ENCODE measurements around the gene SCFD2.
"Not testable (repeated sequence)": the region's sequence is repeated elsewhere in the genome, so short reads cannot be mapped to it uniquely, and the experiment has no call there.

Gene SCFD2

GRCh38 chr4:53340145-53340544 is 25.7 kb downstream of the SCFD2 start:
- not testable (repeated sequence) for DNase-seq

- not testable (repeated sequence) for DNase-seq
Measured at GRCh38 chr4:53334916-53335315, 30.9 kb downstream of the SCFD2 start.

GRCh38 chr4:53326535-53326934 is 39.3 kb downstream of the SCFD2 start:
- no peak for DNase-seq

DNA sequence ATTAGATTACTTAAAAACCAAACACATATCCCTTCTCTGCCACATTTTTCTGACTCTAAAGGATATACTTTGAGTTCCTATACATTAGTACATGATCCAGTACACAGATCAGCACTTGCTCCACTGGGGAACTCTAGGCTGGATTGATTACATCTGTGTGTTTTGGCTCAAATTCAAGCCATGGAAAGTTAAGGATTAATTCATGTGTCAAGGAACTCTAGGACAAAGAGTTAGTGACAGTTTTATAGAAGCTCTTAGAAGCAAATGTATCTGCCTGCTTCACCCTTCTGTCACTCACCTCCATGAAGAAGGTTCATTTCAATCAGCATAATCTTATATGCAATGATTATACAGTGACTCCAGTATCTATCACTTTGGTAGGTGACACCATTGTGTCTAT is 43.2 kb downstream of the SCFD2 start:
- no peak for DNase-seq

DNA sequence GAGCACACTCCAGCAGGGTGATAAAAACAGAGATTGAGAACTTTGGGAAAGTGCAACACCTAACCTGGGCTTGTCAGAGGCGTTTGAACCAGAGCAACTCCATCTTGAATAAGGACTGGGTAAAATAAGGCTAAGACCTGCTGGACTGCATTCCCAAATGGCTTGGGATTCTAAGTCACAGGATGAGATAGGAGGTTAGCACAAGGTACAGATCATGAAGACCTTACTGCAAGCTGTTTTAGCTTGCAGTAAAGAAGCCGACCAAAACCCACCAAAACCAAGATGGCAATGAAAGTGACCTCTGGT is 43.9 kb downstream of the SCFD2 start:
- DNase-seq, result no peak

DNA sequence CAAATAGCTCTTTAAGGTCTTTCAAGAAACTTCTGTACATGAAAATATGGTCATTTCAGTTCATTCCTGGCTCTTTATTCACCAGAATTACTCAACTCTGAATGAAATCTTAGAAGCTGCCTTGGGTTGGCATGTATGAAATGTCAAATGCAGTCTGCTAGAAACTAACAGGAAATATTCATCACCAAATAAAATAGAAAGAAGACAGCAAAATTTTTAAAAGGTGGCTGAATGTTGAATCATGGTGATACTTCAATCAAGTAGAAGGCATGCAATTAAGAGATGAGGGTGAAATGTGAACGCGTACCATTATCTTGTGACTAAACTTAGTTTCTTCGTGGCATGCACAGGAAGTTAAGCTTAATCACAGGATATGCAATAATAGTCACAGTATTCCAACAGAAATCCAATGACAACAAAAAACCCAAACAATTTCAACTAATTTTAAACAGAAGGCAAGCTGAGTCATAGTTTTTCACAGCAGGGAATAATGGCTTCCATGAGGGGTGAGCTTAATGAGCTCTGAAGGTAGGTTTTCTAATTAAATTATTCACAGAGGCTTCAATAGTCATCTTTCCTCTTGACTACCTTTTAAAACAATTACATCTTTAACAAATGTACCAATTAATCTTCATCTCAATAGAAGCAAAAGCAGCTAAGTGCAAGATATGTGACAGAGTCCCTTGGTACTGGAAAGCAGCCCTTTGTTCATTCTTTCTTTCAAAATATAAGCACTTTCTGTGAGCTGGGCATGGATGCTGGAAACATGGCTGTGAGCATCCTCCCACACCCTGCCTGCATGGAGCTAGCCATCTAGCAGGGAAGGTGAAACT is 44.5 kb downstream of the SCFD2 start:
- DNase-seq, result no peak

GRCh38 chr4:53315300-53315699 is 50.6 kb downstream of the SCFD2 start:
- DNase-seq, result peak; percentile 4

GRCh38 chr4:53314252-53314651 is 51.6 kb downstream of the SCFD2 start:
- DNase-seq, result no peak

DNA sequence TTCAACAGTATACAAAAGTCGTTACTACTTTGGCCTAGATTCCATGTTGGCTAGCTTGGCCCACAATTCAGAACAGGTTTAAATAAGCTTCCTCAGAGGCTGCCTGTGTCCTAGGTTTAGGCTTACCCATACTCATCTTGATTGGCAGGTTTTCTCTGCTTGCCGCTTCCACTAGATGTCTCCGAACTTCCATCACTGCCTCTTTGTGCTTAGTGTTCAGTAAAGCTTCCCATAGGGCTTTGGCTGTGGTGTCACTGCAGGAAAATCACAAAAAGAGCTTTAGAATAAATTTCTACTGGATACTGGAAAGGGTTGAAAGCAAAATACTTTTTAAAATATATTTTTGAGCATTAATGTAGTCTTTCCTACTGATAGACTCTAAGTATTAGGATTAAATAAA is 52.4 kb downstream of the SCFD2 start:
- no peak for DNase-seq

DNA sequence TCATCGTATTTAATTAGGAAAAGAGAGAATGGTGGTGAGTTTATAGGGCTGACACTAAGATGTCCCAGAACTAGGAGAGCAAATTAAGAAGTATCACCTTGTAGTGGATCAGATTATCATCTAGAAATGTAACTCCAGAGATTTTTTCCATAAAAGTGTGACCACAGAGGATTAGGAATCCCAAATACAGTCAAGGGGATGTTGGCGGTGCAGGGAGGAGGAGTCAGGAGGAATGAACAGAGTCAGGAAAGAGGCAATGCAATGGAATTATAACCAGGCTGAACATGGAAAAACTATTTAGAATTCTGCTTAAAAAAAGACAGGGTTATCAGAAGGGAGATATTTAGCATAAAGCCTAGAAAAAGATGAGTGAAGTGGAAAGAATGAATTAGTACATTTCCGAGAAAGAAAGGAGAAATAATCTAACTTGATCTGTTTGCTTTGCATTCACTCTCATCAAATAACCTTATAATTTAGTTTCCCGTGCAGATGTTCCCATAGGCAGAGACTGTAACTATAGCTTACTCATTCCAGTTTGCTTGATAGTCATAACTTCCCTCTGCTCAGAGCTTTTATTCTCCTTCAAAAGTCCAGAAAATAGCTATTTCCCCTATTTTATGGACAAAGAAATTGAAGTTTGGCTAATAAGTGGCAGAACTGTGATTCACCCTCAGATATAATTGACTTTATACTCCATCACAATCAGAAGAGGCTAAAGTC is 56.4 kb downstream of the SCFD2 start:
- DNase-seq, result no peak

DNA sequence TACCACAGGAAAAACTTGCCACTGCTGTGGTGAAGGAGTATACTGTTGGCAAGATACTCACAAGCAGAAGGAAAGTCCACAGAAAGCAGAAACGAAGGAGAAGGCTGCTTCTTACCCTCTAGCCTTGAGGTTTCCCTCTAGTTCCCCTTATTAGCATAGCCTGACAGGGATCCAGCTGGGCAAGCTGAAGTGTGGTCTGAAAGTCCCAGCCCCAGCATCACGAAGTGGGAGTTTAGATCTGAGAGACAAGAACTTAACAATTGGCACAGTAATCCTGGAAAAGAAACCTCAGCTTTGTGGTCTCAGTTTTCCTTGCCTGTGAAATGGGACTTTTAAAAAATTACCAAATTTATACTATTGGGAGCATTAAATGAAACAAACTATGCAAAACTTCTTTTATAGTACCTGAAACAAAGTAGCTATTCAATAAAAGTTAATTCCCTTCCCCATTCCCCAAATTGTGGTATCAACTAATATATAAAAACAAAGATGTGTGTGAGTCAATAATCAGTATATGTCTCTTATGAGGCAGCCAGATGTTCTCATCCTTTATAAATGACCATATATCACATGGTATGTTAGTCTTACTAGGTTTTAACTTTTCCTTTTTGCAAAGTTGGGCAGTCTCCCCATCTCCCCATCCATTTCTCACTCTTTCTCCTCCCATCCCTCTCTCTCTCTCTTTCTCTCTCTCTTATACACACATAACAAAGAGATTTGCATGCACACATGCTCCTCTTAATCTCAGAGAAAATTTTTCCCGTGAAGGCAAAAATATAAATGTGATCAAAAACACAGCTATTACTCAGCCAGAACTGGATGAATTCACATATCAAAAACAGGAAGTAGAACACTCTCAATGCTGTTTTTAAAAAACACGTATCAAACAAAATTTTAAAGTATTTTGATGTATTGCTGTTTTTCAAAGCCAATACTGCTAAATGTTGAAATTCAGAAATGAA is 57.8 kb downstream of the SCFD2 start:
- no peak for DNase-seq

DNA sequence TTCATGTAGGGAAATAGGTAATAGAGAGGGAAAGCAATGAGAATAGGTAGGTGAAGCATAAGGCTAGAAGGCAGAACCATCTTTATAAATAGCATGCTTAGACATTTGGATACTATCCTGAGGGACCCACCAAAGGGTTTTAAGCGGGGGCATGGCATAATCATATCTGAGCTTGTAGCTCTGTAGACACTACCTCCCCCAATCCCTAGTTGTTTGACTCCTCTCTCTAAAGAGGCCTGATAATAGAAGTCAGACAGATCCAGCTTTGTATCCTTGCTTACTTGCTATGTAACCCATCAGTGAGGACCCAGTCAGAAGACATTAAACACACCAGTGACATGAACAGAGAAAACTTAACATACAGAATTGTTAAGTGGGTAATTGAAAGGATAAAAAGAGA is 58.7 kb downstream of the SCFD2 start:
- DNase-seq, result no peak

DNA sequence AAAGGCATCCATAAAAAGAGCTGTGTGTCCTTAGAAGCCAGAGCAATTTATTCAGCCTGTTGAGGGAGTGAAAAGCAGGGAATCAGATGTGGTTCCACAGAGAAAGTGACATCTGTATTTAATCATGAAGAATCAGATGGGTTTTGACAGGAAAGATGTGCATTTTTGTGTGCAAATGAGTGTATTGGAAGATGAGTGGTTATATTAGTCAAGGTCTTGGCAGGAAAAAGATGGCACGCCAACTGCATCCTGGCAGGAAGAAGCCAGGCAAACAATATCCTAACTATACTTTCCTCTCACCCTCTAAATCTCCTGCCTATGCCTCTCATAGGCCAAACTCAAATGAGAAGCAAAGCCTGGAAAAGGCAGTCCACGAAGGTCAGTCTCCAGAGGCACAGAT is 59.1 kb downstream of the SCFD2 start:
- no peak for DNase-seq

GRCh38 chr4:53292209-53292608 is 73.7 kb downstream of the SCFD2 start:
- DNase-seq, result not testable (repeated sequence)

- no peak for DNase-seq
Measured at GRCh38 chr4:53281438-53281837, 84.4 kb downstream of the SCFD2 start.

DNA sequence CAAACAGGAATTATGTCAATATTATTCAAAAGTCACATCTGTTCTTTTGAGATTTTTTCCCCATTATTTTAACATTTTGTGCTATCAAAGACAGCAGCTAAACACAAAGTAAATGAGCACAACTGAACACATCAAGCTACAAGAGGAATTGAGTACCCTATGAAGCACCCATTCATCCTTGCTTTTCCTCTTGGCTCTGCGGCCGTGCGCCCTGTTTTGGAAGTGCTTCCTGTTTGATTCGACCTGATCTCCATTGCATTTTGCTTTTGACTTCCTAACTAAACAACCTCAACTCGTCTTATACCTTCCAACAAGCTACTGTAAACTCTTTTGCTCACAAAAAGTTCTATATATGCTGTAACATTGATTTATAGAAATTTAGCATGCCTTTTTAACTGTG is 85.0 kb downstream of the SCFD2 start:
- DNase-seq, result no peak

GRCh38 chr4:53274609-53275268 is 91.1 kb downstream of the SCFD2 start:
- DNase-seq, result no peak

DNA sequence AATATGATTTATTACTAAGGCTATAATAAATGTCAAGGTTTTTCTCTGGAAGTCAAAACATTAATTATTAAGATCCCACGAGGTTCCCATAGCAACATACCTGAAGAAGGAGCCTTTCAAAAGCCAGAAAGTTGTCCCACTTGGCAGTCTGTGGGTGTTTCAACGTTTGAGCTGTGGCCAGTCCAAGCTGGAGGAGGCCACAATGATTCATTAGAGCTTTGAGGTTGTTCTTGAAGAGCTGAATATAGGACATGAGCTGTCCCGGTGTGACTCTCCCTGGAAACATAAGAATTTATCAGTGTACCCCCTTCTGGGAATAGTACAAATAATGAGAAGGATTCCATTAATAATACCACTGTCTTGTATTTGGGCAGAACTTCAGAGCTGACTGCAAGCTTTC is 92.1 kb downstream of the SCFD2 start:
- DNase-seq, result no peak

DNA sequence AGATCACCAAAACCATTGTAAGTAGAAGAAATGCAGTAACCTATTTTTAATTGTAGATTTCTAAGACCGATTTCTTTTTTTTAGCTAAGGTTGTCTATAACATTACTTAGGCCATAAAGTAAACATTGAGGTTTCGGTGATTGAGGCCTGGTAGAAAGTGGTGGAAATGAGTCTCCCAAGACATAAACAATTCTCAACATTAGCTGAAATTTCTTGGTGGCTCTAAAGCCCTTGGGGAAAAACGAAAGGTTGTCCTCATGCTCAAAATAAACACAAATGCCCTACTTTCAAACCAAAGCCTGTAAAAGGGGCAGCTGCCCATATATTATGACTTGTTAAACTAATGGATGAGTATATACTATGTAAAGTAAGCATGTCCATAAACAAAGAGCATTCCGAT is 98.8 kb downstream of the SCFD2 start:
- no peak for DNase-seq

DNA sequence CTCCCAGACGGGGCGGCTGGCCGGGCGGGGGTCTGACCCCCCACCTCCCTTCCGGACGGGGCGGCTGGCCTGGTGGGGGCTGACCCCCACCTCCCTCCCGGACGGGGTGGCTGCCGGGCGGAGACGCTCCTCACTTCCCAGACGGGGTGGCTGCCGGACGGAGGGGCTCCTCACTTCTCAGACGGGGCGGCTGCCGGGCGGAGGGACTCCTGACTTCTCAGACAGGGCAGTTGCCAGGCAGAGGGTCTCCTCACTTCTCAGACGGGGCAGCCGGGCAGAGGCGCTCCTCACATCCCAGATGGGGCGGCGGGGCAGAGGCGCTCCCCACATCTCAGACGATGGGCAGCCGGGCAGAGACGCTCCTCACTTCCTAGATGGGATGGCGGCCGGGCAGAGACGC is 109.9 kb downstream of the SCFD2 start:
- DNase-seq, result not testable (repeated sequence)

GRCh38 chr4:53240573-53240972 is 125.3 kb downstream of the SCFD2 start:
- DNase-seq, result no peak

- not testable (repeated sequence) for DNase-seq
Measured at GRCh38 chr4:53238352-53238751, 127.5 kb downstream of the SCFD2 start.

- not testable (repeated sequence) for DNase-seq
Measured at GRCh38 chr4:53237811-53238210, 128.1 kb downstream of the SCFD2 start.
